ENCODE measurements around the gene ABTB1. TPM values are rescaled to one million over a fixed set of nuclear protein-coding genes. Genes with fewer than 3 reads are reported as not detected.

ABTB1 gene
- total RNA-seq, 1 experiment from 2014 or later = 27.2 TPM

DNA sequence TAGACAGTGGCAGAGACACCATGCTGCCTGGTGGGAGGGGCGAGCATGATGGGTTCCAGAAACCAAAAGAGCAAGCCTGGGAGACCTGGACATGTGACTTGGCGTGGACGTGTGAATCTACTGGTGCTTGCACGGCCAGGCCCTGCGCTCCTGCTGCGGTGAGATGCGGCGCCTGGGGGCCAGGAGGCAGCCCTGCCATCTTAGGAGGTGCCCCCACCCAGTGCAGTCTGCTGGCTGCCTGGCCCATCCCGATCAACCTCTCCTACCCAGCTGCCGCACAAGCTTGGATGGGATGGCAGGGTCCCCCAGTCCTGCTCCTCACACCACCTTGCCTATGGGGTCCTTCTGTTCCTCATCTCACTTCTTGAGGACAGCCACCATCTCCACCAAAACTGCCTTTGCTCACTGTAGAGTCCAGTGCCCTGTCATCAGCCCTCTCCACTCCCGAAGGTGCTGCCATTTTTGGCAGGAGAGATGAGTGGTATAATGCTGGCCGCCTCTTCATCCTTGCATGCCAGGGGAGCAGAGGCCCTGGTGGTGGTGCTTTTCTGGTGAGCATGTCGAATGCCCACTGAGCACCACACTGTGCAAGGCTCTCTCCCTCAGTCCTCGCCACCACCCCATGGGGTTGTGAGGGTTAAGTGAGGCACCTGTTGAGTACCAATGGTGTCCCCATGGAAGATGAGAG, 3.1 kb upstream of the ABTB1 start:
- CTCF ChIA-PET = interaction anchor here (0.6 kb wide), 1 partner anchor 72 kb away, joined by 3 read pairs; the partner anchor contains the start of gene MCM2
- intact Hi-C loops (cut with micrococcal nuclease; ENCODE audit: unreplicated experiment) = no loop called here
- H3K27me3 Mint-ChIP-seq (ENCODE audit: unreplicated experiment) = no peaks in the 10 kb centered on the region
- H3K36me3 Mint-ChIP-seq (ENCODE audit: insufficient read depth, unreplicated experiment) = peaks cover 44% of the 10 kb centered on the region
- BruUV-seq (replicated peaks) = no TSS peak
- H3K4me3 Mint-ChIP-seq (ENCODE audit: low read depth, unreplicated experiment) = no peak overlapping the region
- no peak for DNase-seq
- peaks cover 13% of the 10 kb centered on the region for H3K4me1 Mint-ChIP-seq (ENCODE audit: low read depth, unreplicated experiment)
- H3K27ac Mint-ChIP-seq (ENCODE audit: unreplicated experiment) = no peak overlapping the region
- TF ChIP-seq, protein P1, sequence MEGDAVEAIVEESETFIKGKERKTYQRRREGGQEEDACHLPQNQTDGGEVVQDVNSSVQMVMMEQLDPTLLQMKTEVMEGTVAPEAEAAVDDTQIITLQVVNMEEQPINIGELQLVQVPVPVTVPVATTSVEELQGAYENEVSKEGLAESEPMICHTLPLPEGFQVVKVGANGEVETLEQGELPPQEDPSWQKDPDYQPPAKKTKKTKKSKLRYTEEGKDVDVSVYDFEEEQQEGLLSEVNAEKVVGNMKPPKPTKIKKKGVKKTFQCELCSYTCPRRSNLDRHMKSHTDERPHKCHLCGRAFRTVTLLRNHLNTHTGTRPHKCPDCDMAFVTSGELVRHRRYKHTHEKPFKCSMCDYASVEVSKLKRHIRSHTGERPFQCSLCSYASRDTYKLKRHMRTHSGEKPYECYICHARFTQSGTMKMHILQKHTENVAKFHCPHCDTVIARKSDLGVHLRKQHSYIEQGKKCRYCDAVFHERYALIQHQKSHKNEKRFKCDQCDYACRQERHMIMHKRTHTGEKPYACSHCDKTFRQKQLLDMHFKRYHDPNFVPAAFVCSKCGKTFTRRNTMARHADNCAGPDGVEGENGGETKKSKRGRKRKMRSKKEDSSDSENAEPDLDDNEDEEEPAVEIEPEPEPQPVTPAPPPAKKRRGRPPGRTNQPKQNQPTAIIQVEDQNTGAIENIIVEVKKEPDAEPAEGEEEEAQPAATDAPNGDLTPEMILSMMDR (IDR thresholded peaks at IDR 0.05; ENCODE audit: unreplicated experiment) = no peak
- H3K9me3 Mint-ChIP-seq (ENCODE audit: low read depth, unreplicated experiment) = no peaks in the 10 kb centered on the region

DNA sequence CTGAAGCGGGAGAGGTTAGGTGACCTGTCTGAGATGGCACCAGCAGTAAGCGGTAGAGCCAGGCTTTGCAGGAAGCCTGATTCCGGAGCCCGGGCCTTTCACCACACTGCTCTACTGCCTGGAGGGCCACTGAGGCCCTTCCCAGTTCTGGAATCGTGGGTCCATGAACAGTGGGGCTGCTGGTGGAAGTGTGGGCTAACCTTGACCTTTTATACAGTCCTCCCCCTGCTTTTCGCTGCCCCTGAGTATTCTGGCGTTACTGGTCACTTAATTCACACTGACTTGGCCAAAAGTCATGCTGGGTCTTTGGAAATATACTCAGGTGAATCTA, 2.6 kb upstream of the ABTB1 start:
- H3K4me3 Mint-ChIP-seq (ENCODE audit: low read depth, unreplicated experiment) = no peak overlapping the region
- TF ChIP-seq, protein P1 (IDR thresholded peaks at IDR 0.05; ENCODE audit: unreplicated experiment) = no peak
- H3K9me3 Mint-ChIP-seq (ENCODE audit: low read depth, unreplicated experiment) = no peaks in the 10 kb centered on the region
- H3K27me3 Mint-ChIP-seq (ENCODE audit: unreplicated experiment) = no peaks in the 10 kb centered on the region
- H3K36me3 Mint-ChIP-seq (ENCODE audit: insufficient read depth, unreplicated experiment) = peaks cover 48% of the 10 kb centered on the region
- H3K4me1 Mint-ChIP-seq (ENCODE audit: low read depth, unreplicated experiment) = peaks cover 13% of the 10 kb centered on the region
- H3K27ac Mint-ChIP-seq (ENCODE audit: unreplicated experiment) = no peak overlapping the region
- CTCF ChIA-PET = no interaction called here
- no TSS peak for BruUV-seq (replicated peaks)
- intact Hi-C loops (cut with micrococcal nuclease; ENCODE audit: unreplicated experiment) = no loop called here
- no peak for DNase-seq

DNA sequence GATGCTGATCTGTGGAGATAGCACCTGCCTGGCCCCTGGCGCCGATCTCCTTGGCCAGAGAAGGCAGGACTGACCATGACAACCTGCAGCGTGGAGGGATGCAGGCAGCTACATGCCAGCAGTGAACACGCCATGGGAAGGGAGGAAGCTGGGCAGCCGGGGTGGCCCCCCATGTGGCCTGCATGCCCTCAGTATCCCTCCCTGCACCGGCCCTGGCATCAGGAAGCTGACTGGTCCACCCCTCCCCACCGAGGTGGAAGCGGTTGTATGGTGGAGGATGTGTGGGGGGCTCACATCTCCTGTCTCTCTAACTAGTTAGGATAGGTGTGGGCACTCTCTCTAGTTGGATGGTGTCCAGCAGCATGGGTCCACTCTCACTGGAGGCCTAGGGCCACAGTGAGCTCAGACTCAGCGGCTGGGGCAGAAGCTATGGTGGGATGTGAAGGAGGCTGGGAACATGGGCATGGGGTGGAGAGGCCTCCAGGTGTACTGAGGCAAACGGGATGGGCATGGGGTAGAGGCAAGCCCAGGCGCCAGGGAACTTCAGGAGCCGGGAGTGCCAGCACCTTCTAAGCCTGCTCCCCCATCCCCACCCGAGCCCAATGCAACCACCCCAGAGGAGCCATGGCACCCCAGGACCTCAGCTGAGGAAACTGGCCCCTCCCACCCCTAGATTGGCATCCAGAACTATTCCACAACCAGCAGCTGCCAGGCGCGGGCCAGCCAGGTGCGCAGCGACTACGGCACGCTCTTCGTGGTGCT, 1.8 kb upstream of the ABTB1 start:
- Mint-ChIP-seq H3K4me1 (ENCODE audit: low read depth, unreplicated experiment) (peaks cover 13% of the 10 kb centered on the region), H3K36me3 (ENCODE audit: insufficient read depth, unreplicated experiment) (peaks cover 48% of the 10 kb centered on the region), H3K27ac (ENCODE audit: unreplicated experiment) (peak overlapping the region; percentile 6), H3K27me3 (ENCODE audit: unreplicated experiment) (no peaks in the 10 kb centered on the region), H3K4me3 (ENCODE audit: low read depth, unreplicated experiment) (peak overlapping the region; percentile 89), H3K9me3 (ENCODE audit: low read depth, unreplicated experiment) (no peaks in the 10 kb centered on the region)
- intact Hi-C loops (cut with micrococcal nuclease; ENCODE audit: unreplicated experiment) = no loop called here
- TF ChIP-seq, protein P1 (IDR thresholded peaks at IDR 0.05; ENCODE audit: unreplicated experiment) = no peak
- no peak for DNase-seq
- CTCF ChIA-PET = interaction anchor here (1.4 kb wide), 1 partner anchor 10 kb away, joined by 3 read pairs; no protein-coding TSS in a partner anchor
- no TSS peak for BruUV-seq (replicated peaks)

DNA sequence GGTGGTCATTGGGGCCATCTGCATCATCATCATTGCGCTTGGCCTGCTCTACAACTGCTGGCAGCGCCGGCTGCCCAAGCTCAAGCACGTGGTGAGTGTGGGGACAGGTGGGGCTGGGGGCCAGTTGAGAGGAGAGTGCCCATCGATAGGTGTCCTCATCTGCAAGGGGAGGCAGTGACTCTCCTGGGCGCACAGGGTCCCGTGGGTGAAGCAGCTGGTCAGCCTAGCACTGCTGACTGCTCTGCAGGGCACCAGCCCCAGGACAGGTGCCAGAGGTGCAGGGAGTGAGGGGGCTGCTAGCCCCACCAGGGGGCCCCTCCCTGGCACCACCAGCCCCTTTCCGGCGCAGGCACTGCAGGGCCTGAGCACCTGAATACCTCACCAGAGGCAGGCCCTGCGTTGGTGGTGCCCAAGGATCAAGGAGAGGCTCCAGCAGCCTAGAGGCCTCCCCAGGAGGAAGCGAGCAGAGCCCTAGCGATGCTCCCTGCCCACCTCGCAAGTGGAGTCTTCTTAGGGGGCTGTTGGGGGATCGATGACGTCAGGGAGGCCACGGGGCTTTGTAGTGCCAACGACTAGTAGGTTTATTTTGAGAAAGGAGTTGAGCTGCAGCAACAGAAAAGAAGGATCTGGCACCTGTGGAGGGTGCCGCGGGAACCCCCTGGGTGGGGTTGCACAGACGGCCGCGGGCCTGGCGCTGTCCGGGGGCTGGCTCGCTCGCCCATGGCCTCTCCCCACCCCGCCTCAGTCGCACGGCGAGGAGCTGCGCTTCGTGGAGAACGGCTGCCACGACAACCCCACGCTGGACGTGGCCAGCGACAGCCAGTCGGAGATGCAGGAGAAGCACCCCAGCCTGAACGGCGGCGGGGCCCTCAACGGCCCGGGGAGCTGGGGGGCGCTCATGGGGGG, 976 bp upstream of the ABTB1 start:
- peak; percentile 31 for DNase-seq
- no TSS peak for BruUV-seq (replicated peaks)
- Mint-ChIP-seq H3K27me3 (ENCODE audit: unreplicated experiment) (no peaks in the 10 kb centered on the region), H3K4me3 (ENCODE audit: low read depth, unreplicated experiment) (peak overlapping the region; percentile 89), H3K27ac (ENCODE audit: unreplicated experiment) (peak overlapping the region; percentile 92), H3K36me3 (ENCODE audit: insufficient read depth, unreplicated experiment) (peaks cover 48% of the 10 kb centered on the region), H3K9me3 (ENCODE audit: low read depth, unreplicated experiment) (no peaks in the 10 kb centered on the region), H3K4me1 (ENCODE audit: low read depth, unreplicated experiment) (peaks cover 13% of the 10 kb centered on the region)
- intact Hi-C loops (cut with micrococcal nuclease; ENCODE audit: unreplicated experiment) = no loop called here
- TF ChIP-seq, protein P1 (IDR thresholded peaks at IDR 0.05; ENCODE audit: unreplicated experiment) = no peak
- CTCF ChIA-PET = interaction anchor here (0.5 to 1.6 kb wide), 5 partner anchors 11 to 148 kb away, joined by 3 to 5 read pairs (median 3); no protein-coding TSS in a partner anchor
